GM19351 (cell line): ENCODE measurements around the gene MEGF6.
"Not testable (repeated sequence)": the region's sequence is repeated elsewhere in the genome, so short reads cannot be mapped to it uniquely, and the experiment has no call there.

Experiments
- ATAC-seq: cut with Tn5 transposase; IDR thresholded peaks from one replicate; pipeline ENCODE4 v1.9.1; 2021; ENCODE audit warnings: mild to moderate bottlenecking, moderate library complexity; ENCODE audit not compliant: unreplicated experiment

The MEGF6 gene

DNA sequence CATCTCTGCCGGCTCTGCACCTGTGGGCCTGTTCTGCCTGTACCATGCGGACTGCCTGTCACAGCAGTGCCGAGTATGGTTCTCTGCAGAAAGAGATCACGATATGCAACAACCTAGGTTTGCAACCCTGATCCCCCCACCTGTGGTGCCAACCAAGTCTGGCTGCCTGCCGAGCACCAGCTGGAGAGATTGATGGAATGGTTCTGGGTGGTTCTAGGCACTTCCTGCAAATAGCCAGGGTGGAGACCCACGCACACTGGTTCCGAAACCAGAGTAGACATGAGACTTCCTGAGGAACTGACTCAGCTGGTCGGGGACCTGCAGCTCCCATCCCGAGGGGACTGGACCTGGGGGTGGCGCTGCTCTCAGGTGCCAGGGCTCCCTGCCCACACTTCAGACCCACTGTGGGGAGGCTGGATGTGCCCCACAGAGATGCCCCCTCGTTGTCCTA lies 18.9 kb upstream of the MEGF6 start:
- no peak for ATAC-seq

DNA sequence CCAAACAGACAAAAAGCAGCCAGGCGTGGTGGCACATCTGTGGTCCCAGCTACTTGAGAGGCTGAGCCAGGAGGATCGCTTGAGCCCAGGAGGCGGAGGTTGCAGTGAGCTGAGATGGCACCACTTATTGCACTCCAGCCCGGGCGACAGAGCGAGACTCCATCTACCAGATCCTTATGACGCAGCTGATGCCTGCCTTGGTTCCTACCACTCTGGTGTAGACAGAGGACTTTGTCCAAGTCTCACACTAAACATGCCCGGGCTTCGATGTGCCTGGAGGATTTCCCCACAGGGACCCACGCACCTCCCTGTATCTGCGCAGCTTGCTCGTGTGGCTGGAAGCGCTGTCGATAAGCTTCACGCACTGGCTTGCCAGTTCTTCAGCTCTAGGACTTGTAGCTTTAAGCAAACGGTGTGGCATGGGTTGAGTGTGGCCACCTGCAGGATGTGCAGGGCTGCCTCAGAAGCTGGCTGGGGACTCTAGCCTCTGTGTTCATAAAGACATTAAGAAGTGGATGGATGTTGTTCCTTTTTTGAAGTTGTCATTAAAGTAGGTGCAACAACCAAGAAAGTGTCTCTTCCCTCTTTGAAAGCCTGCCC lies 18.4 kb upstream of the MEGF6 start:
- ATAC-seq, result no peak

DNA sequence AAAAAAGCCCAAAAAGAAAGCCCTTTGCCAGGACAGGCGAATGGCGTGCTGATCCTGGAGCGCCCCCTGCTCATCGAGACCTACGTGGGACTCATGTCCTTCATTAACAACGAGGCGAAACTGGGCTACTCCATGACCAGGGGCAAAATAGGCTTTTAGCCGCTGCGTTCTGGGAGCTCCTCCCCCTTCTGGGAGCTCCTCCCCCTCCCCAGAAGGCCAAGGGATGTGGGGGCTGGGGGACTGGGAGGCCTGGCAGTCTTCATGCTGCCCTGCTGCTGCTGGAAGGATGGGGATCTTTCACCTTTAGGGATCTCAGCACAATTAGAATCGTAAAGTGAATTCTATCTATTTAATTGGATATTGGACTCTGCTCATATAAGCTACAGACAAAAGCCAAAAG lies 17.1 kb upstream of the MEGF6 start:
- no peak for ATAC-seq

DNA sequence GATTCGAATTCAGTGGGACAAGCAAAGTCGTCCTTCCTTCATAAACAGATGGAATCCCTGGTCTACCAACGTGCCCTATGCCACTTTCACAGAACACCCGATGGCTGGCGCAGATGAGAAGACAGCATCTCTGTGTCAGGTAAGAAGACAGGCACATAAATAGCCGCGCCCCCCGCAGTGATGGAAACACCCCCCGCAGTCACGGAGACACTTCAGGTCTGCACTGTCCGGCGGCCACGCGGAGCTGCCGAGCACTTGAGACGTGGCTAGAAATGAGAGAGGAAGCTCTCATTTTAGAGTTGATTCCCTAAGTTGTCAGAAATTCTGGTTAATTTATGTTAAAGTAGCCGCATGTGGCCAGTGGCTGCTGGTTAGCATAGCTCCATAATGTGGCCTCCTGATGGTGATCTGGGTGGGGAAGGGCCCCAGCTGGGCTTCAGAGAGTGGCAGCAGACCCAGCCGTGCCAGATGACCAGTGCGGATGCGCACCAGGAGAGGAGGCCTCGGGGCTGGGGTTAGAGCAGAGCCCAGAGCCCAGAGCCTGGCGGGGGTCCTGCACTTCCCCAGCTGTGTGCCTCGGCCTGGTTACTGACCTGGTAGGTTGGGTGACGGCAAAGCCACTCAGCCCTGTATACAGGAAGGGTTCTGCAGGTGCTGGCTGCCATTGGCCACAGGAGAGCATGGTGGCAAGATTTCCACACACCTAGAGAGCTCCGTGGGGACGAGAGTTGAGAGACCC lies 16.4 kb upstream of the MEGF6 start:
- ATAC-seq, result no peak

DNA sequence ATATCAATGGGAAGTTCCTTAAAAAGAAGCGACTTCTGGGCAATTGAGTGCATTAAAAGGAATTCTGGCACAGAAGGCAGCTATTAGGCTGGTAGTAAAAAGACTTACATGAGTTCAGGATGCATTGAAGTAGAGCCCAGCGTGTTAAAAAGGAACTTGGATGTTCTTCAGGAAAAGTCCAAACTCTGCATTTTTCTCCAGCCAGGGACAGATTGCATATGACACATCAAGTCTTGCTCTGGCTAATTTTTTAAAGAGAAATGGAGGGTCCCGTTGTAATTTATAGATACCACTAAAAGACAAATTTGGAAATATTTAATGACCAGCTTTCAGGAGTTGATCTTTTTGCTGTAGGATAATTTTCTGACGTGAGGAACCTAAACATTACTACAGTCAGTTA lies 14.7 kb upstream of the MEGF6 start:
- ATAC-seq, result no peak

DNA sequence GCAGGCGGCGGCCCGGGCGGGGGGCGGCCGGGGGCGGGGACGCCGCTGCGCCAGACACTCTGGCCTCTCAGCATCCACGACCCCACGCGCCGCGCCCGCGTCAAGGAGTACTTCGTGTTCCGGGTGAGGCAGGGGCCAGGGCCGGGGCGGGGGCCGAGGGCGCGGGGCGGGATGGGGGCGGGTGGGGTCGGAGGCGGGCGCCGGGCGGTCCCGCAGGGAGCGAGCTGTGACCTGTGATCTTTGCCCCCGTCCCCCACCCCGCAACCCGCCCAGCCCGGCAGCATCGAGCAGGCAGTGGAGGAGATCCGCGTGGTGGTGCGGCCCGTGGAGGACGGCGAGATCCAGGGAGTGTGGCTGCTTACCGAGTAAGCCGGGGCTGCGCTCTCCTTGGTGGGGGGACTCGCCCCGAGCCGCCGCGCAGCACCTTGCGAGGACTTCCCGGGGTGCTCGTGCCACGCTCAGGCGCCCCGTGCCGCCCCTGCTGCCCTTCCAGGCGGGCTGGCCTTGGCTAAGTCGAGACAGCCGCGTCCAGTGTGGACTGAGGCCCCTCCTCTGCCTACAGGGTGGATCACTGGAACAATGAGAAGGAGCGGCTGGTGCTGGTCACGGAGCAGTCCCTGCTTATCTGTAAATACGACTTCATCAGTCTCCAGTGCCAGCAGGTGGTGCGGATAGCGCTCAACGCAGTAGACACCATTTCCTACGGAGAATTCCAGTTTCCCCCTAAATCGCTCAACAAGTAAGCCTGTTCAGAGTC lies 14.0 kb upstream of the MEGF6 start:
- peak; percentile 6 for ATAC-seq

DNA sequence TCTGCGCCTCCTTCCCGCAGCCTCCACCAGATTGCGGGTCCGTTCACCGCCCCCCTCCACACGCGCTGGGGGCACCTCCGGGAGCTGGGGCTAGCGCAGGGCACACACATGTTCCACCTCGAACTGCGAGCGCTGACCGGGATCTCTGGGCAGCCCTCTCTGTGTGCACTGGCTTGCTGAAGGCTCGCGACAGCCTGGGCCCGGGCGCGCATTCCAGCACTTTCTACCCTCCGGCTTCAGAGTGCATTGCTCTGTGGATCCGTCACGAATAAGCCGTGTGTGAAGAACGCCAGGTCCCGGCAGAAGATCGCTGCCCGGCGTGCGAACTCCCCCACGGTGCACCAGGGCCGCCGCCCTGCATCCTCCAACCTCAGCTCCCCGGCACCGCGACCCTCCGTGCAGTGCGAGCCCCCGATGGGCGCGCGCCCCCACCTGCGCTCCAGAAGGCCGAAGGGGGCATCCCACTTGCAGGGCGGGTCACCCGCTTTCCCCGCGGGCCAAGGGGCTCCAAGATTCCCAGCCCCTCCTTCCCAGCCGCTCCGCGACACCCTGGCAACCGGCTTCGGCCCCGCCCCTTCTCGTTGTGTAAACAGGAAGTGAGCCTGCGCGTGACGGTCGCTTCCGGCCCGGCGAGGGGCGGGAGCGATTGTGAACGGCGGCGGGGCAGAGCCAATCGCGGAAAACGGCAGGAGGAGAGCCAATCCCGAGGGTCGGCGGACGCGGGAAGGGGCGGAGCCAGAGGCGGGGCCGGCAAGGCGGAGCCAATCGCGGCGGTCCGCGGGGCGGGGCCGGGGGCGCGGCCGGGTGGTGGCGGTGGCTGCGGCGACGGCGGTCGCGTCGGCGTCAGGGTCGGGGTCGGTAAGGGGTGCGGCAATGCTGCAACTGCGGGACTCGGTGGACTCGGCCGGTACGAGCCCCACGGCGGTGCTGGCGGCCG lies 13.2 kb upstream of the MEGF6 start, which contains the start of gene TPRG1L:
TPRG1L (plus strand) TSS at position 816 of the 937 bp plus-strand sequence; CDS start at position 874, 58 bp downstream.
- ATAC-seq, result peak; percentile 93

DNA sequence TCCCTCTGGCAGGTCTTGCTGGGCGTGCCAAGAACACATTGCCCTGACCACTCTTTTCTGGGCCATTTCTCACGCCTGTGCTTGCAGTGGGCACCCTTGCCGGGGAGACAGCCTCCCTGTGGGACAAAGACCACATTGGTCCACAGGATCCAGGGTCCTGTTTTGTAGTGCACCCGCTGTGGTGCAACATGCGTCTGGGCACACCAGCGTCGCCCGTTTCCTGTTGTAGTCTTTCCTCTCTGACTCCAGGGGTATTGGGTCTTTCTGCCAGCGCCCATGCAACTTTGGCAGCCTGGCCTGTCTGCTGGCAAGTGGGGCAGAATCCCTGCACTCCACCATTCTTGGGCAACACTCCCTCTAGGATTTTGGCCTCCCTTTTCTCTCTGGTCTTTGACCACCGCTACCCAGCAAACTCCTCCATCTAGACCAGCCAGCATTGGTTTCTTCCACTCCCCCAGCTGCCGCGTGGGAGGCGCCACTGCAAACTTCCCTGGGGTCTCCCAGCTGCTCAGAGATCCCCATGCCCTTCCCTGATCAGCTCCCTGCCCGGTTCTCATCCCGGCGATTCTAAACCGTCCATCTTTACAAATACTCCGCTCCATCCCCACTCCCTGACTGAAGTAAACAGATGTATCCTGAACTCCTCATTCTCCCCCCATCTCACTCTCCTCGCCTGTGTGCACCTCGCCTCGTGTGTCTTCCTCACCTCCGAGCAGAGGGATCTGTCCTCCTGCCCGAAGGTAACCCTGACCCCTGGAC lies 12.3 kb upstream of the MEGF6 start:
- ATAC-seq, result no peak

DNA sequence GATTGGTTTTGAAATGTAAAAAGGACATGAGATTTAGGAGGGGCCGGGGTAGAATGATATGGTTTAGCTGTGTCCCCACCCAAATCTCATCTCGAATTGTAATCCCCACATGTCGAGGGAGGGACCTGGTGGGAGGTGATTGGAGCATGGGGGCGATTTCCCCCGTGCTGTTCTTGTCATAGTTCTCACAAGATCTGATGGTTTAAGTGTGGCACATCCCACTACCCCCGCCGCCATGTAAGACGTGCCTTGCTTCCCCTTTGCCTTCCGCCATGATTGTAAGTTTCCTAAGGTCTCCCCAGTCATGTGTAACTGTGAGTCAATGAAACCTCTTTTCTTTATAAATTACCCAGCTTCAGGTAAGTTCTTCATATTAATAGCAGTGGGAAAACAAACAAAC lies 10.8 kb upstream of the MEGF6 start:
- ATAC-seq, result not testable (repeated sequence)

DNA sequence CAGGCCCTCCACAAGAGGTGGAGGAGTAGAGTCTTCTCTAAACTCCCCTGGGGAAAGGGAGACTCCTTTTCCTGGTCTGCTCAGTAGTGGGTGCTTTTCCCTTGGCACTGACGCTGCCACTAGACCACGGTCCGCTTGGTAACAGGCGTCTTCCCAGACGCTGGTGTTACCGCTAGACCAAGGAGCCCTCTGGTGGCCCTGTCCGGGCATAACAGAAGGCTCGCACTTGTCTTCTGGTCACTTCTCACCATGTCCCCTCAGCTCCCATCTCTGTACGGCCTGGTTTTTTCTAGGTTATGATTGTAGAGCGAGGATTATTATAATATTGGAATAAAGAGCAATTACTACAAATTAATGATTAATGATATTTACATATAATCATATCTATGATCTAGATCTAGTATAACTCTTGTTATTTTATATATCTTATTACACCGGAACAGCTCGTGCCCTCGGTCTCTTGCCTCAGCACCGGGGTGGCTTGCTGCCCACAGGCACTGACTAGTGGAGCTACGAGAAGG lies 9.9 kb upstream of the MEGF6 start:
- not testable (repeated sequence) for ATAC-seq

DNA sequence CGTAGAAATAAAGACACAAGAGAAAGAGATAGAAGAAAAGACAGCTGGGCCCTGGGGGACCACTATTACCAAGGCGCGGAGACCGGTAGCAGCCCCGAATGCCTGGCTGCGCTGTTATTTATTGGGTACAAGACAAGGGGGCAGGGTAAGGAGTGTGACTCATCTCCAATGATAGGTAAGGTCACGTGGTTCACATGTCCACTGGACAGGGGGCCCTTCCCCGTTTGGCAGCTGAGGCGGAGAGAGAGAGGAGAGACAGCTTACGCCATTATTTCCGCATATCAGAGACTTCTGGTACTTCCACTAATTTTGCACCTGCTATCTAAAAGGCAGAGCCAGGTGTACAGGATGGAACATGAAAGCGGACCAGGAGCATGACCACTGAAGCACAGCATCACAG lies 9.4 kb upstream of the MEGF6 start:
- no peak for ATAC-seq

DNA sequence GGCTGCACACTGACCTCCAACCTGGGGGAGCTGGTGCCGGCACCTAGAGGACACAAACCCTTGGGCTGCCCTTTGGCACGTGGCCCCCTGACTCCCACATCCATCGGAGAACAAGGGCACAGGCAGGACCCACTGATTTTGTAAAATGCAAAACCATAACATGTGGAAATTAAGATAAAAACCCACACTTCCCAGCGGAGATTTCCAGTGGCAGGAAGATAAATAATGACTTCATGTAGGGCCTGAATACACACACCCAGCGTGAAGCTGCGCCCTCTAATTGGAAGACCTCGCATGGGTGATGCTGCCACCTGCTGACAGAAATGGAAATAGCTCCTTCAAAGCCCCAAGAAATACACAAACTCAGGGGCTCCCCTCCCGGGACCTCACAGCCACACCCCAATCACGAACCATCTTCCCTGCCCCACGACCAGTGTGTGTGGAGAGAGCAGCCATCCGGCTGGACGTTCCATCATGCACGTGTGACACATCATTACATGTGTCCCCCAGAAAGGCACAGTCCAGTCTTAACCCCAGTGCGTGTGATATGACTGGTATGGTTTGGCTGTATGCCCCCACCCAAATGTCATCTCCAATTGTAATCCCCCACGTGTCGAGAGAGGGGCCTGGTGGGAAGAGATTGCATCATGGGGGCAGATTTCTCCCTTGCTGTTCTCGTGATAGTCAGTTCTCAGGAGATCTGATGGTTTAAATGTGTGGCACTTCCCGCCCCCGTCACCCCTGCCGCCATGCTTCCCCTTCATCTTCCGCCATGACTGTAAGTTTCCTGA lies 7.8 kb upstream of the MEGF6 start:
- no peak for ATAC-seq

DNA sequence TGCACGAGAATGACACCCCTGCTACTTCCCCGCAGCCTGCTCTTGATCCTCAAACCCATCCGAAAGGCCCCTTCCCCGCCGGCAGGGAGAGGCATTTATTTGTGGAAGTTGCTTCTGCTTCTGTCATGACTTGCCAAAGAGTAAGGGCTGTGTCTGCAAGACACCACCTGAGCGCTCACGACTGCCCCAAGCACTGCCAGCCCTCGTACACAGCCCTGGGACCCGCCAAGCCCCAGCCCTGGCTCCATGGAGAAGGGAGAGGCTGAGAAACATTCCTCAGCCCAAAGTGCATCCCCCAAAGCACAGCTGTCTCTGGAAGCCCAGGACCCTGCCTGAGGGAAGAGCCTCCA lies 7.2 kb upstream of the MEGF6 start:
- ATAC-seq, result no peak

DNA sequence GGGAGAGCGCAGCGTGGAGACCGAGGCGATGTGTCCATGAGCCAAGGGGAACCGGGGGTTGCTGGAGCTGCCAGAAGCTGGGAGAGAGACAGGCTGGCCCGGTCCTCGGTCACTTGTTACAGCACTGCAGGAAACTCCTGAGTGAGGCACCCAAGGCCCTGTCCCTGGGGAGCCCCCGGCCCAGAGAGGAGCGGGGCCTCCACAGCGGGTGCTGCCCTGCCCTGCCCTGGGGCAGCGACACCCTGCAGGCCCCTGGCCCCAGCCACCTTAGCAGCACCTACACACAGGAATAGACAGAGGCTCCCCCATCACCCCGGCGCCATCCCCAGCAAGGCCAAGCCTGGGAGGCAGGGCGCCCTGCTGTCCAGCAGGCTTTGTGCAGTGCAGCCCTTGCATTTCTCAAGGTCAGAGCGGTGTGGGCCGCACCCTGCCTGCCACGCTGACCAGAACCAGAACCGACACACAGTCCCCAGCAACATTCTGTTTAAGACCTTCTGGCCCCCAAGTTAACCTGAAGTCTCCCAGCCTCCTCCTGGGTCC lies 6.6 kb upstream of the MEGF6 start:
- ATAC-seq, result no peak

DNA sequence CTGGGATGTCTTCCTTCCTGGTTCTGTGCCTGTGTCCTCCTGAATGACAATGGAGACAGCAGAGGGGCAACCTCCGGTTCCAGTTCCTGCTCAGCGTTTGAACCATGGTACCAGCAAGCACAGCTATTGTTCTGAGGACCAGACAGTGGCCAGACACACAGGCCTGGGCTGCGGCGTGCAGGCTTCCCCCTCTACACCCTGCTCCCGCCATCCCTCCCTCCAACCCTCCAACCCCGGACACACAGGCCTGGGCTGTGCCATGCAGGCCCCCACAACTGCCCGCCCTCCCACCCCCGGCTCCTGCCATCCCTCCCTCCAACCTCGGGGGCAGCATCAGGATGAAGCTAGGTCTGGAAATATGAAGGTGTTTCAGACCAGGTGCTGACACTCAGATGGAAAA lies 5.6 kb upstream of the MEGF6 start:
- no peak for ATAC-seq

DNA sequence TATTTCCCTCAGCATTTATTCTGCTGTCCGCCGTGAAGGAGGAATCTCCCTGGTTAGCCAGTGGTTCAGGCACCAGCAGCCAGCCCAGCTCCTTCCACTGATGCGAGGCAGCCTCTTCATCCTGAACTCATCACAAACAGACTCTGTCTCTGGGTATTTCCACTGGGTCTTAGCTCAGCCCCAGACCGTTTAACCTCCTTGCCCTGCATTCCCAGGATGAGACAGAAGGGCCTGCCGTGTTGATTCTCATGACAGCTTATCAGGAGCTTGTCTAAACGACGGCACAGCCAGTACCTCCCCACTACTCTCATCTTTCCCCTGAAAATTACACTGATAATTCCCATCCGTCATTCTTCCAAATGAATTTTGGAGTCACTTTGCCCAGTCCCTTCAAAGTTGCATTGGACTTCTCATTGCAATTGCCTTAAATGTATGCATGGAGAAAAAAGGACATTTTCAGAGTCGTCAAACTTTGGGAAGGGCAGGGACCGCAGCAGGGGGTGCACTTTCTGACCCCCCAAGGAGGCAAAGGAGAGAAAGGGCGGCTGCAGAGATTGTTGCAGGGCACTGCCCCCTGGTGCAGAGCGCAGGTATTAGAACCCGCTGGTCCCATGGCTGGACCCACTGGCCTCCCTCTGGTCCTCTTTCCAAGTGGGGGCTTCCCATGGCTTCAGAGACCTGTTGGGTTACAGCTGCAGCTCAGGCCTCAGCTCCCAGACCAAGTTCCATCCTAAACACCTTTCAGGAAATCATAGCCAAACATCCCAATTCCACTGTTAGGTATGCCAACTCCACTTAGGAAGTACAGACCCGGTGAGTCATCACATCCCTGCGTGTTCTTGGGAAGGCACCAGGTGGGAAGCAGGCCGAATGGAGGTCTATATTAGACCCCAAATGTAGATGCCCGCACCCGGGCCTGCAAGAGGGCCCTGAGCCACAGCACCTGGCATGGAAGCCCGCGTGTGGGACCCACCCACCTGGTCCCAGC lies 3.7 kb upstream of the MEGF6 start:
- no peak for ATAC-seq

DNA sequence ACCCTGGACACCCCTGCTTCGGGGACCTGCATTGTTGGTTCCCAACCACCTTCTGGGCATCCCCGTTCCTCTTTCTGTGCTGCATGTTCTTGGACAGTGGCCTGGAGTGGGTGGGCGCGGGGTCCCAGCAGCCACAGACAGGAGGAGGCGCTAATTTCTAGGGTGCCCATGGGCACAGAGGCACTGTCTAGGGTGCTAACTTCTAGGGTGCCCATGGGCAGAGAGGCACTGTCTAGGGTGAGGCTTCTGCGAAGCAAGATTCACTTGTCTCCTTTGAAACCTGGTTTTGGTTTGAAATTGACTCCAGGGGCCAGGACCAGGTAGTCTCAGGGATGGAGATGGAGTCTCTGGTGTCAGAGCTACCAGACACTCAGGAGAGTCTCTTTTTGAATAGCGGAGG lies 815 bp upstream of the MEGF6 start:
- no peak for ATAC-seq
